C4-2B (cell line): ENCODE measurements around the gene SLCO3A1.

Source experiments
- ZFX ChIP-seq: fragments of 450-650 bp; IDR thresholded peaks from 2 replicates; pipeline ENCODE4 v1.6.1; 2017
- TF ChIP-seq, protein P1 (sequence below): fragments of 450-650 bp; conservative IDR thresholded peaks from 2 replicates; pipeline ENCODE4 v1.5.1; 2017; ENCODE audit warnings: mild to moderate bottlenecking

DNA sequence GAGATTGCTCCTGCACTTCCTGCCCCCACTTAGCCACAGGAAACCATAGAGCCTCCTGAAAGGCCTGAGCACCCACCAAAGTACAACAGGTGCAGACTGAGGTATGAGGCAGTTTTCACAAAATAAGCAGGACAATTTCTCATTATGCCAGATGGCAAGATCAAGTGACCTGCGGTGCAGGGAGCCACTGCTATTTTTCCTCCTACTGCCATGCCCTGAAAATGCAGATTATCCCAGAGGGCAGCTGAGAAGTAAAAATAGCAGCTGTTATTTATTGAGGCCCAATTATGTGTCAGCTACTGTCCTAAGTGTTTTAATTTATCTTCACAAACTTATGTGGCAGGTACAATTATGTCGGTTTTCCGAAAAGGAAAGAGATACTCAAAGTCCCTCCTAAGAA is 330.6 kb downstream of the SLCO3A1 start:
- TF ChIP-seq, protein P1, sequence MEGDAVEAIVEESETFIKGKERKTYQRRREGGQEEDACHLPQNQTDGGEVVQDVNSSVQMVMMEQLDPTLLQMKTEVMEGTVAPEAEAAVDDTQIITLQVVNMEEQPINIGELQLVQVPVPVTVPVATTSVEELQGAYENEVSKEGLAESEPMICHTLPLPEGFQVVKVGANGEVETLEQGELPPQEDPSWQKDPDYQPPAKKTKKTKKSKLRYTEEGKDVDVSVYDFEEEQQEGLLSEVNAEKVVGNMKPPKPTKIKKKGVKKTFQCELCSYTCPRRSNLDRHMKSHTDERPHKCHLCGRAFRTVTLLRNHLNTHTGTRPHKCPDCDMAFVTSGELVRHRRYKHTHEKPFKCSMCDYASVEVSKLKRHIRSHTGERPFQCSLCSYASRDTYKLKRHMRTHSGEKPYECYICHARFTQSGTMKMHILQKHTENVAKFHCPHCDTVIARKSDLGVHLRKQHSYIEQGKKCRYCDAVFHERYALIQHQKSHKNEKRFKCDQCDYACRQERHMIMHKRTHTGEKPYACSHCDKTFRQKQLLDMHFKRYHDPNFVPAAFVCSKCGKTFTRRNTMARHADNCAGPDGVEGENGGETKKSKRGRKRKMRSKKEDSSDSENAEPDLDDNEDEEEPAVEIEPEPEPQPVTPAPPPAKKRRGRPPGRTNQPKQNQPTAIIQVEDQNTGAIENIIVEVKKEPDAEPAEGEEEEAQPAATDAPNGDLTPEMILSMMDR, result no peak
- no peak for TF ChIP-seq ZFX
